HFFc6 (cell line): ENCODE results near the gene GAL3ST3. TPM values are rescaled to one million over a fixed set of nuclear protein-coding genes. Genes with fewer than 3 reads are reported as not detected.

Experiments
- DNase-seq: peaks from one replicate; pipeline ENCODE4 v3.0.0-alpha.2; 2018
- H3K27ac Mint-ChIP-seq: 2 replicates; pipeline ENCODE4 v1.8.0; 2020; ENCODE audit warnings: mild to moderate bottlenecking, mixed read lengths
- H3K27me3 Mint-ChIP-seq: 2 replicates; pipeline ENCODE4 v1.8.0; 2021; ENCODE audit warnings: mild to moderate bottlenecking, moderate library complexity, mixed read lengths; ENCODE audit not compliant: insufficient read depth
- H3K36me3 Mint-ChIP-seq: 2 replicates; pipeline ENCODE4 v1.8.0; 2021; ENCODE audit warnings: low read depth, mixed read lengths
- H3K4me1 Mint-ChIP-seq: 2 replicates; pipeline ENCODE4 v1.8.0; 2020; ENCODE audit warnings: low read depth, mixed read lengths
- H3K4me3 Mint-ChIP-seq: 2 replicates; pipeline ENCODE4 v1.8.0; 2020; ENCODE audit warnings: mild to moderate bottlenecking, moderate library complexity, mixed read lengths
- H3K9me3 Mint-ChIP-seq: 2 replicates; pipeline ENCODE4 v1.8.0; 2020; ENCODE audit warnings: mild to moderate bottlenecking, mixed read lengths
- total RNA-seq, 6 experiments: library from RNA; stranded (reverse); fragmentation: NEBNext Ultra II Directional; extraction: Animal tissue kit (Norgen Biotek cat#: 25700); gene quantifications; 2 replicates in 1 of 6; 3 replicates in 5 of 6; pipeline ENCODE4 v1.2.3, GENCODE V29; 2021
- TF ChIP-seq, protein P1 (sequence below): fragments of 200-600 bp; sonication (generic); IDR thresholded peaks from 2 replicates; pipeline ENCODE4 v1.5.0; 2021; ENCODE audit warnings: antibody characterized with exemption, mild to moderate bottlenecking

GAL3ST3 gene
- total RNA-seq, 6 experiments from 2014 or later: 0.14 TPM; not detected in 5

DNA sequence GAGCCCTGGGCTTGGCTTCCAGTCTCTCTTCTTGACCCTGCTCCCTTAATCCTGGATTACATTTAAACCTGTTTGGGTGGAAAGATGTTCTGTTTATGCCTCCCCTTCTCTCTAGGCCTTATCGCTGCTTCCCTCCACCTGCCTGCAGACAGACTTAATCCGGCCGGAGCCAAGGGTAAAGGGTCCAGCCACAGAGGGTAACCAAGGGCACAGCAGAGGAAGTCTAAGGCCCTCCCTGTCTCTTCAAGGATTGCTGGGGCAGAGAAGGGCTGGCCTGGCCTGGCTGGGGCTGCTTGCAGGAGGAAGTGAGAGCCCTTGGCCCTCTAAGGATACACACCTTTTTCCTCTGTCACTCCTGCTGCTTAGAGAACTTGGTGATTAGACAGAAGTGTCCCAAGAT, 2.1 kb downstream of the GAL3ST3 start:
- peaks cover 8% of the 10 kb centered on the region for H3K27me3 Mint-ChIP-seq
- TF ChIP-seq, protein P1, sequence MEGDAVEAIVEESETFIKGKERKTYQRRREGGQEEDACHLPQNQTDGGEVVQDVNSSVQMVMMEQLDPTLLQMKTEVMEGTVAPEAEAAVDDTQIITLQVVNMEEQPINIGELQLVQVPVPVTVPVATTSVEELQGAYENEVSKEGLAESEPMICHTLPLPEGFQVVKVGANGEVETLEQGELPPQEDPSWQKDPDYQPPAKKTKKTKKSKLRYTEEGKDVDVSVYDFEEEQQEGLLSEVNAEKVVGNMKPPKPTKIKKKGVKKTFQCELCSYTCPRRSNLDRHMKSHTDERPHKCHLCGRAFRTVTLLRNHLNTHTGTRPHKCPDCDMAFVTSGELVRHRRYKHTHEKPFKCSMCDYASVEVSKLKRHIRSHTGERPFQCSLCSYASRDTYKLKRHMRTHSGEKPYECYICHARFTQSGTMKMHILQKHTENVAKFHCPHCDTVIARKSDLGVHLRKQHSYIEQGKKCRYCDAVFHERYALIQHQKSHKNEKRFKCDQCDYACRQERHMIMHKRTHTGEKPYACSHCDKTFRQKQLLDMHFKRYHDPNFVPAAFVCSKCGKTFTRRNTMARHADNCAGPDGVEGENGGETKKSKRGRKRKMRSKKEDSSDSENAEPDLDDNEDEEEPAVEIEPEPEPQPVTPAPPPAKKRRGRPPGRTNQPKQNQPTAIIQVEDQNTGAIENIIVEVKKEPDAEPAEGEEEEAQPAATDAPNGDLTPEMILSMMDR: no peak
- H3K4me1 Mint-ChIP-seq: peaks cover 34% of the 10 kb centered on the region
- DNase-seq: no peak
- no peaks in the 10 kb centered on the region for H3K9me3 Mint-ChIP-seq
- H3K4me3 Mint-ChIP-seq: no peak overlapping the region
- no peak overlapping the region for H3K27ac Mint-ChIP-seq
- no peaks in the 10 kb centered on the region for H3K36me3 Mint-ChIP-seq

DNA sequence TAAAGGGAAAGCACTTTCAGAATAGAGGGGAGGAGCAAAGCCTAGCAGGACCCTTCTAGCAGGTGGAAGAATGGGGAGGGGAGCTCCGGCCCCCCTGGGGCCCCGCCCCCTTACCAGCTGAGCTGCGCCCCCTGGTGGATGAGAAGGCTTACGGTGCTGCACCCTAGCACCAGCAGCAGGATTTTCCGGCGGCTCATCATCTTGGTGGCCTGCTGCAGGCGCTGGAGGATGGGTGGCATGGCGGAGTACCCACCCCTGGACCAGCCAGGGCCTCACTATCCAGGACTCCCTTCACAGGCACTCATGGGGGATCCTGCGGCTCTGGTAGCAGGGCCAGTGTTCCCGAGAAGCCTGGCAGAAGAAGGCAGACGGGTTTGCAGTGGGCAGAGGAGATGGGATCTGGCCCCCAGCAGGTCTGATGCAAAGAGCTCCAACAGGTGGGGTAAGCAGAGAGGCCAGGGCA, 3.8 kb downstream of the GAL3ST3 start:
- Mint-ChIP-seq H3K4me3 (peak overlapping the region; percentile 3; the same call in 1 of the 2 replicates), H3K27ac (no peak overlapping the region), H3K4me1 (peaks cover 22% of the 10 kb centered on the region), H3K36me3 (no peaks in the 10 kb centered on the region), H3K9me3 (no peaks in the 10 kb centered on the region), H3K27me3 (peaks cover 8% of the 10 kb centered on the region)
- peak; percentile 59 for DNase-seq
- TF ChIP-seq, protein P1: peak; percentile 98

DNA sequence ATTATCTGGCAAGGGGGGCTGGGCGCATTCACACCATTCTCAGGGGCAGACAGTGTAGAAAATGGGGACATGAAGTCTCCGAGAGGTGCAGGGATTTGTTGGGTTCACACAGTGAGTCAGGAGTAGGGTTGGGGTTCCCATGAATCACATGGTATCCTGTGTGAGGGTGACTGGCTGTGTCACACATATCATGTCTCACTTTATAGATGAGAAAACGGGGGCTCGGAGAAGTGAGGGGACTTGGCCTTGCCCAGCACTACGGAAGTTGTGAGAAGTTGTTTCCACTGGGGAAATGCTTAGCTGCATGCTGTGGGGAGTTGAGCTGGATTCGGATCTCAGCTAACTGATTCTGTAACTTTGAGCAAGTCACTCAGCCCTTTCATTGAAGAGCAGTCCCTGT, 4.2 kb downstream of the GAL3ST3 start:
- no peak for DNase-seq
- Mint-ChIP-seq H3K4me3 (peak overlapping the region; percentile 3; the same call in 1 of the 2 replicates), H3K27ac (no peak overlapping the region), H3K27me3 (peaks cover 10% of the 10 kb centered on the region), H3K36me3 (no peaks in the 10 kb centered on the region), H3K4me1 (peaks cover 22% of the 10 kb centered on the region), H3K9me3 (no peaks in the 10 kb centered on the region)
- TF ChIP-seq, protein P1: no peak

DNA sequence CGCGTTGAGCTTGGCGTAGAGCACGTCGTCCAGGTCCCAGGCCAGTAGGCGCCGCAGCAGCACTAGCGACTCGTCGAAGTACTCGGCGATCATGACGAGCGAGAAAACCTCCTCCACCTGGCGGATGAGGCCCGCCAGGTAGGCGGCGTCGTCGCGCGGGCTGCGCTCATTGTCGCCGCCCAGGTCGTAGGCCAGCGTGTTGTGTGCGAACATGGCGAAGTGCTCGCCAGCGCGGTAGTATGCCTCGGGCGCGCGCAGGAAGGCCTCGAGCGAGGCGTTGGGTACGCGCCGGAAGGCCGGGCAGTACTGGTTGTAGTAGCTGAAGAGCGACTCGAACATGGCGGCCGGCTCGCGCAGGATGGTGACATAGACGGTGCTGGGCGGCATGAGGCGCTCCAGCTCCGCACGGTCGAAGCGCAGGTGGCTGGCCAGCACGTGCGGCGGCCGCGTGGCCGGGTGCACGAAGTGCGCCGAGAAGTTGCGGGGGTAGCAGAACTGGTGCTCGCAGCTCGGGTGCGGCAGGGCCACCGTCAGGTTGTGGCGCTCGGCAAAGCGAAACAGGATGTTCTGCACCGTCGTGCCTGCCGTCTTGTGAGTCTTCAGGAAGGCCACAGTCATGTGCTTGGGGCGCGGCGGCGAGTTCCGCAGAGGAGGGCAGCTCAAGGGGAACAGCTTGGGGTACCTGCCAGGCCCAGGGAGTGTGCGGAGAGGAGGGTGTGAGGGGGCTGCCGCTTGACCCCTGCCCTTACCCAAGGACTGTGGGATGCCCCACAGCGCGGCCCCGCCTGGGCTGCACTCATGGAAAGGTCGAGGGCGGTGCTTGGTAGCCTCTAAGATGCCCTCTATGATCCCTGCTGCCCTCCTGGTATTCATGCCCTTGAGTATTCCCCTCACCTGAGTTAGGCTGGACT, 5.7 kb downstream of the GAL3ST3 start:
- no peak for DNase-seq
- TF ChIP-seq, protein P1: no peak
- no peak overlapping the region for H3K4me3 Mint-ChIP-seq

DNA sequence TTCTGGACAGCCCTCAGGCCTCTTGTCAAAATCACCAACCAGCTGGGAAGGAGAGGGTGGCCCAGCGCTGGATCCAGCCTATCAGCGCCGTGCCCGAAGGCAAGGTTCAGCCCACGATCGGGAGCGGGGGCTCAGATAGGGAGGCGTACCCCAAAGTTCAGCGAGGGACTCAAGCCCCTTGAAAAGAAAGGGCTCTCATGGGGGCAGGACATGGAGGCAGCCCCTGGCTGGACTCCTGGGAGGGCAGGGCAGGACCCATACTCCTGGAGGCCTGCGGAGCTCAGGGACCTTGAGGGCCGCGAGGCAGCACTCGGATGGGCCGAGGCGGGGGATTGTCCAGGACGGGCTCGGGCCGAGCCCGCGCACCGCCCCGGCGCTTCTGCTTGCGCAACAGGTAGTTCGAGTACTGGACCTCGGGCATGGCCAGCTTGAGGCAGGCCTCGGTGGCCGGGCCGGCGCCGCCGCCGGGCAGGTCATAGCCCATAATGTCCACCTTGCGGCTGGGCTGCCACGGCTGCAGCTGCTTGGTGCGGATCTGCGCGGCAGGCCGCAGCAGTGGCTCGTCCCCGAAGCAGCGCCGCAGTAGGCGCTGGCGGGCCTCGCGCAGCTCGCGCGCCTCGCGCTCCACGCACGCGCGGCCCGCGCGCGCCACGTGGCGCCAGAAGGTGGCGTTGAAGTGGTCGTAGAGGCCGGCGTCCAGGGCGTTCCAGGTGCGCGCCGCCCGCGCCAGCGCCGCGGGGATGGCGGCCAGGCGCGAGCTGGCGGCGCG, 6.5 kb downstream of the GAL3ST3 start:
- DNase-seq: no peak
- H3K36me3 Mint-ChIP-seq: no peaks in the 10 kb centered on the region; the same call in 1 of the 2 replicates
- TF ChIP-seq, protein P1: no peak
- no peak overlapping the region for H3K27ac Mint-ChIP-seq
- H3K4me1 Mint-ChIP-seq: peaks cover 16% of the 10 kb centered on the region
- H3K9me3 Mint-ChIP-seq: no peaks in the 10 kb centered on the region
- peaks cover 8% of the 10 kb centered on the region for H3K27me3 Mint-ChIP-seq
- H3K4me3 Mint-ChIP-seq: no peak overlapping the region

More for the DNA sequence above, 5.7 kb downstream of the GAL3ST3 start:
- no peaks in the 10 kb centered on the region for H3K36me3 Mint-ChIP-seq
- H3K27me3 Mint-ChIP-seq: peaks cover 12% of the 10 kb centered on the region
- H3K27ac Mint-ChIP-seq: no peak overlapping the region
- H3K9me3 Mint-ChIP-seq: no peaks in the 10 kb centered on the region
- peaks cover 22% of the 10 kb centered on the region for H3K4me1 Mint-ChIP-seq
